Peyer's patch (tissue), 4 donors: ENCODE results near the gene NACC1. TPM values are rescaled to one million over a fixed set of nuclear protein-coding genes. Genes with fewer than 3 reads are reported as not detected.

Experiments
- DNase-seq, 3 donors: peaks; one replicate each; pipeline ENCODE4 v3.0.0-alpha.2; 2017 to 2019
- H3K27ac ChIP-seq, 4 donors: fragments of 200-600 bp; sonication (generic); one replicate each; pipeline ENCODE4 v1.5.1; 2016 to 2019
- H3K27me3 ChIP-seq, 2 donors: fragments of 200-600 bp; sonication (generic); one replicate each; pipeline ENCODE4 v1.5.1; 2019
- H3K36me3 ChIP-seq, 3 donors: fragments of 200-600 bp; sonication (generic); one replicate each; pipeline ENCODE4 v1.5.1; 2016 to 2019
- H3K4me1 ChIP-seq, 4 donors: fragments of 200-600 bp; sonication (generic); one replicate each; pipeline ENCODE4 v1.5.1; 2016 to 2019
- H3K4me3 ChIP-seq, 4 donors: fragments of 200-600 bp; sonication (generic); 1 replicate in 3 of 4; 2 replicates in 1 of 4; pipeline ENCODE4 v1.5.1; 2016 to 2019; ENCODE audit warnings: mild to moderate bottlenecking in 1 of 4
- H3K9me3 ChIP-seq, 4 donors: fragments of 200-600 bp; sonication (generic); one replicate each; pipeline ENCODE4 v1.5.1; 2016 to 2019; ENCODE audit warnings: mild to moderate bottlenecking in 1 of 4
- POLR2A ChIP-seq, 2 donors: fragments of 450-650 bp; IDR thresholded peaks; one replicate each; pipeline ENCODE4 v1.5.1; 2017; ENCODE audit warnings: antibody characterized with exemption in 2 of 2, mild to moderate bottlenecking in 2 of 2, moderate library complexity in 2 of 2
- total RNA-seq, 4 donors: library from RNA; depleted of rRNA; stranded (reverse); fragments of >200 nt; gene quantifications; one replicate each; pipeline ENCODE4 v1.1.0, GENCODE V29; 2016
- TF ChIP-seq, protein P1 (sequence below), 6 experiments: fragments of 450-650 bp in 4 of 6; fragments of 200-600 bp in 2 of 6; sonication (generic) in 1 of 6; IDR thresholded peaks; one replicate each; pipeline ENCODE4 v1.5.1; 2017 to 2019; ENCODE audit warnings: antibody characterized with exemption in 6 of 6, mild to moderate bottlenecking in 3 of 6, moderate library complexity in 1 of 6

NACC1 gene
- total RNA-seq, 4 donors from 2014 or later, result 21.5 to 48.0 (median 37.1) TPM

- no peak overlapping the region for H3K4me3 ChIP-seq
- H3K9me3 ChIP-seq, result no peaks in the 10 kb centered on the region
- TF ChIP-seq, protein P1, sequence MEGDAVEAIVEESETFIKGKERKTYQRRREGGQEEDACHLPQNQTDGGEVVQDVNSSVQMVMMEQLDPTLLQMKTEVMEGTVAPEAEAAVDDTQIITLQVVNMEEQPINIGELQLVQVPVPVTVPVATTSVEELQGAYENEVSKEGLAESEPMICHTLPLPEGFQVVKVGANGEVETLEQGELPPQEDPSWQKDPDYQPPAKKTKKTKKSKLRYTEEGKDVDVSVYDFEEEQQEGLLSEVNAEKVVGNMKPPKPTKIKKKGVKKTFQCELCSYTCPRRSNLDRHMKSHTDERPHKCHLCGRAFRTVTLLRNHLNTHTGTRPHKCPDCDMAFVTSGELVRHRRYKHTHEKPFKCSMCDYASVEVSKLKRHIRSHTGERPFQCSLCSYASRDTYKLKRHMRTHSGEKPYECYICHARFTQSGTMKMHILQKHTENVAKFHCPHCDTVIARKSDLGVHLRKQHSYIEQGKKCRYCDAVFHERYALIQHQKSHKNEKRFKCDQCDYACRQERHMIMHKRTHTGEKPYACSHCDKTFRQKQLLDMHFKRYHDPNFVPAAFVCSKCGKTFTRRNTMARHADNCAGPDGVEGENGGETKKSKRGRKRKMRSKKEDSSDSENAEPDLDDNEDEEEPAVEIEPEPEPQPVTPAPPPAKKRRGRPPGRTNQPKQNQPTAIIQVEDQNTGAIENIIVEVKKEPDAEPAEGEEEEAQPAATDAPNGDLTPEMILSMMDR (IDR thresholded peaks at IDR 0.05), result no peak
- no peak for TF ChIP-seq POLR2A (IDR thresholded peaks at IDR 0.05)
- no peak overlapping the region for H3K27ac ChIP-seq
- peaks cover 0 to 16% (median 0%) of the 10 kb centered on the region in 3 donors for H3K36me3 ChIP-seq
- no peak for DNase-seq
- no peaks in the 10 kb centered on the region for H3K27me3 ChIP-seq
- peaks cover 0 to 40% (median 6%) of the 10 kb centered on the region in 4 donors for H3K4me1 ChIP-seq
Observed at GRCh38 chr19:13077240-13077639, 40.8 kb upstream of the NACC1 start.

DNA sequence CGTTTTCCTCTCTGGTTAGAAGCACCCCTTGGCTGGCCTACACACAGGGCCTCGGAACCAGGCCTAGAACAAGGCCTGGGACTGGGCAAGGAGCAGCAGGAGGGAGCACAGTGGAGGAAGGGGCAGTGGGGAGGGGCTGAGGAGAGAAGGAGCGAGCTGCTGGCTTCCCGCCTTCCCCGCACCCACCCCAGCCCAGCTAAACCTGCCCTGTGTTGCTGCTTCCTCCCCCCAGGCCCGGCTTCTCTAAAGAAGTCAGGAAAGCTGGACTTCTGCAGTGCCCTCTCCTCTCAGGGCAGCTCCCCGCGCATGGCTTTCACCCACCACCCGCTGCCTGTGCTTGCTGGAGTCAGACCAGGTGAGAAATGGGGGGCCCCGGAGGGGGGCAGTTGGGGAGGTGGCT is 39.7 kb upstream of the NACC1 start:
- Histone ChIP-seq H3K4me1 (peaks cover 0 to 40% (median 6%) of the 10 kb centered on the region in 4 donors), H3K36me3 (peaks cover 0 to 16% (median 0%) of the 10 kb centered on the region in 3 donors), H3K4me3 (no peak overlapping the region), H3K27ac (peak overlapping the region in 3 of 4 donors; percentile 17 to 82 (median 73)), H3K27me3 (no peaks in the 10 kb centered on the region), H3K9me3 (no peaks in the 10 kb centered on the region)
- no peak for DNase-seq
- TF ChIP-seq, protein P1 (IDR thresholded peaks at IDR 0.05), result no peak
- TF ChIP-seq POLR2A (IDR thresholded peaks at IDR 0.05), result no peak

DNA sequence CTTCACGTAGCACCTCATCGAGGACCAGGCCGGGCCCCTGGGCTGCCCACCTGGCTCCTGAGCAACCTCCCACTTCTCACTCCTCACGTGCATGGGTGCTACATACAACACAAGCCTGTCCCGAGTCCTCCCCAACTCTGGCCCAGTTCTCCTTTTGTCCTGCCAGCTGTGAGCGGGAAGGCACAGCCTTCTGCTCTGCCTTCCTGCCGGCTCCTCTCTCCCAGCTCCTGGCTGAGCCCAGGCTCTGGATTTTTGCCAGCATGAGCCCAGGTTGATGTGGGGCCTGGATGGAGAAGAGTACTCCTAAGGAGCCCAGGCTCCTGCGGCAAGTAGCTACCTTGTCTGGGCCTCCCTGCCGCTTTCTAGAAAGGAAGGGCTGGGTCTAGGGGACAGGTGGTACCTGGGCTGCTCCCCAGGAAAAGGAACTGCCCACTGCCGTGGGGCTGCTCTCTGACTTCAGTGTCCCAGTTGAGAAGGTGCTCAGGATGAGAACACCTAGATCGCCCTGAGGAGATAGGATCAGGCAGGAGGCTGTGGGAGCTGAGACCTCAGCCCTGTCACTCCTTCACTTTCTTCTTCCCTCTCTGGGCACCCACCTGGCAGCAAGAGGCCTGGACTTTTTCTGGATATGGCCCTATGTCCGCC is 39.0 kb upstream of the NACC1 start:
- Histone ChIP-seq H3K27ac (peak overlapping the region; percentile 17 to 82 (median 58)), H3K9me3 (no peaks in the 10 kb centered on the region), H3K36me3 (peaks cover 0 to 16% (median 0%) of the 10 kb centered on the region in 3 donors), H3K27me3 (no peaks in the 10 kb centered on the region), H3K4me3 (no peak overlapping the region), H3K4me1 (peaks cover 0 to 40% (median 6%) of the 10 kb centered on the region in 4 donors)
- DNase-seq, result no peak
- TF ChIP-seq POLR2A (IDR thresholded peaks at IDR 0.05), result no peak
- TF ChIP-seq, protein P1 (IDR thresholded peaks at IDR 0.05), result no peak

GRCh38 chr19:13079542-13079986 is 38.5 kb upstream of the NACC1 start:
- Histone ChIP-seq H3K4me1 (peaks cover 0 to 40% (median 6%) of the 10 kb centered on the region in 4 donors), H3K27ac (peak overlapping the region; percentile 17 to 82 (median 58)), H3K27me3 (no peaks in the 10 kb centered on the region), H3K4me3 (no peak overlapping the region), H3K9me3 (no peaks in the 10 kb centered on the region), H3K36me3 (peaks cover 0 to 13% (median 0%) of the 10 kb centered on the region in 3 donors)
- TF ChIP-seq POLR2A (IDR thresholded peaks at IDR 0.05), result no peak
- TF ChIP-seq, protein P1 (IDR thresholded peaks at IDR 0.05), result peak in 1 of 6 experiments; percentile 10
- DNase-seq, result peak in 2 of 3 donors; percentile 66 to 81

DNA sequence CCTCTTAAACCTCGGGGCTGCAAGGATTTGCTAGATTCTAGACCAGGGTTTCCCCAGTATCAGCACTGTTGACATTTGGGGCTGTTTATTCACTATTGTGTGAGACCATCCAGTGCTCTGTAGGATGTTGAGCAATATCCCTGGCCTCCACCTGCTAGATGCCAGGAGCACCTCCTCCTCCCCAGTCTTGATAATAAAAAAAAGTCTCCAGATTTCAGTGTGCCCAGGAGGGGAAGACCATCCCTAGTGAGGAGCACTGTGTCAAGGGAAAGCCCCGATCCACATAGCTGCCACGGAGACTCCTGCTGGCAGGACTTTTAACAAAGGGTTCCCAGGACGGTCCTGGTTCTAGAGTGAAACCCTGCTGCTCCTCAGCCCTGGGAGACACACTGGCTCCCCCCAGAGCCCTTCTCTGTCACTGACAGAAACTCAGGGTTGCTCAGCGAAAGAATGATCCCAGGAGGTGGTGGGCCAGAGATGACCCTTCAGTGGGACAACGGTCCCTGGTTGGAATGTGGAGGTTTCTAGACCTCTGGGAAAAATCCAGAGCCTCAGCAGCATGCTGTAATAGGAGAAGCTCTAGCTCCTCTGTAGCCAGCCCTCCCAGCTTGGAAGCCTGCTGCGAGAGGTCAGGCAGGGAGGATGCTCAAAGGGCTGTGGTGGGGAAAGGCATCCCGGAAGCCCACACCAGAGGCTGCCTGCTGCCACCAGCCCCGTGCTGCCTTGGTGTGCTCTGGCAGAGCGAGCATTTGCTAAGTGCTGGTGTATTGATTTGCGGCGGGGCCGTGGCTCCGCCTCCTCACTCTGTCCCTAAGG is 35.7 kb upstream of the NACC1 start:
- Histone ChIP-seq H3K36me3 (peaks cover 0 to 17% (median 0%) of the 10 kb centered on the region in 3 donors), H3K27ac (no peak overlapping the region), H3K4me1 (peaks cover 0 to 36% (median 6%) of the 10 kb centered on the region in 4 donors), H3K9me3 (no peaks in the 10 kb centered on the region), H3K4me3 (no peak overlapping the region), H3K27me3 (no peaks in the 10 kb centered on the region)
- DNase-seq, result no peak
- TF ChIP-seq, protein P1 (IDR thresholded peaks at IDR 0.05), result no peak
- no peak for TF ChIP-seq POLR2A (IDR thresholded peaks at IDR 0.05)
